ENCODE data around the gene N4BP3.

Gene N4BP3

DNA sequence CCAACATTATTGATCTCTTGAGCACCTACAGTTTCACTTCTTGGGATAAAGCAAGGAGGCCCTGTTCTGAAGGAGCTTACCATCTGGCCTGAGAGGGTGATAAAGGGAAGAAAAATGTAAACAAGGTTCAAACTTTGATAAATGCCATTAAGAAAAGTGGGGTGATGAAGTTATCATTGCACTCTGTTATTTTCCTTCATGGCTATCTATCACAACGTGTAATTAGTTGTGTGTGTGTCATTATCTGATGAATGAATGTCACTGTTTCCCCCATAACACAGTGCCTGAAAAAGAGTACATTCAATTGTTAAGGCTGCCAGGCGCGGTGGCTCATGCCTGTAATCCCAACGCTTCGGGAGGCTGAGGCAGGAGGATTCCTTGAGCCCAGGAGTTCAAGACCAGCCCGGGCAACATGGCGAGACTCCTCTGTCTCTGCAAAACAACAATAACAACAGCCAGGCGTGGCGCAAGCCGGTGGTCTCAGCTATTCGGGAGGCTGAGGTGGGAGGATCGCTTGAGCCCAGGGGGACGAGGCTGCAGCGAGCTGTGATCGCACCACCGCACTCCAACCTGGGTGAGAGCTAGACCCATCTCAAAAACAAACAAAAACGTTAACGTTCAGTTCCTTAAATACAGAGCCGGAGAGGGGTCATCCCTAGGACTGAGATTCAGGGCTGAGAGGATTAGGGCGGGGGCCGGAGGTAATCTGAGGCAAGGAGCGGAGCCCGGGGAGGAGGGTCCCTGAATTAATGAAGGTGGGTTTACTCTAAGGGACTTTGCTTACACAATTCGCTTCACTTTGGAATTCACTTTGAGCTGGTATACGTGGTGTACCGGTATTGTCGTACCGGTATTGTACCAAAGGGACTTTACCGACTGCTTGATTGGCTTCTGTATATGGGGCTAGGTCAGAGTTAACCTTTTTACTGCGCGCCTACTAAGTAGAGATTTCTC, 39.4 kb downstream of the N4BP3 start:
- DNase-seq: no peak

DNA sequence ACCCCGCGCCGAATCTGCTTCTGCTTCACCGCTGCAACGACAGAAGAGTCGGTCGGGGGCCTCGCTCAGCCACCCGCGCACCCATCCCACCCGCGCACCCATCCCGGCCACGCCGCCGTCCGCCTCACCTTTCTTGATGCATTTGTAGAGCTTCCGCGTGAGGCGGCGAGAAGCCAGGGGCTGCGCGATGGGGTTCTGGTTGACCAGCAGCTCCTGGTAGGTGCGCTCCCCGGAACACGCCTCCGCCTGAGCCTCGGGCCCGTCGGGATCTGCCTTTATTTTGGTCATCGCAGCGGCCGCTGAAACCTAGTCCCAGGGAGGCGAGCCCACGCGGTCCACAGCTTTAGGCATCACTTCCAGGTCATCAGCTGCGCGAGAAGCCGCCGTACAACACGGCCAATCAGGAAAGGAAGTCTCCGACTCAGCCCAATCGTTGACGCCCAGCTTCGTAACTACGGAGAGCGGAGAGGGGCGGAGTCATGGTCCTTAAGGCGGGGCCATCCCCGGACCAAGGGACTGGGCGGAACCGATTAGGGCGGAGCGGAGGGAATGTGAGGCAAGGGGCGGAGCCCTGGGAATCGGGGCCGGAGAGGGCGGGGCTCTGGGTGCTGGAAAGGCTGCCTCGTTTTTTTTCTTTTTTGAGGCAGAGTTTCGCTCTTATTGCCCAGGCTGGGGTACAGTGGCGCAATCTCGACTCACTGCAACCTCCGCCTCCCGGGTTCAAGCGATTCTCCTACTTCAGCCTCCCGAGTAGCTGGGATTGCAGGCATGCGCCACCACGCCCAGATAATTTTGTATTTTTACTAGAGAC, 40.4 kb downstream of the N4BP3 start, which contains the start of gene NHP2:
NHP2 (minus strand) TSS at position 356 of the 811 bp plus-strand sequence; CDS start at position 288, 68 bp downstream.
- DNase-seq: peak; percentile 95

DNA sequence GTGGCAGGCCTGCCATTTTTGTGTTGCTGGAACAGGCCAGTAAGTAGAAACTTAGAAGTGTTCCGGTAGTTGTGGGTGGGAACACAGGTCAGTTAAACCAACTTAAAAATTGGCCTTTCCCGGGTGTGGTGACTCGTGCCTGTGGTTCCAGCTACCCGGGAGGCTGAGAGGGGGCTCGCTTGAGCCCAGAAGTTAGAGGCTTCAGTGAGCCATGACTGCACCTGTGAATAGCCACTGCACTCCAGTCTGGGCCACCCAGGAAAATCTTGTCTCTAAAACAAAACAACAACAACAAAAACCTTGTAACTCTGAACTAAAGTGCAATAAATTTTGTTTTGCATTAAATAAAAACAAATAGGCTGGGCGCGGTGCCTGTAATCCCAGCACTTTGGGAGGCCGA, 41.7 kb downstream of the N4BP3 start:
- no peak for DNase-seq

DNA sequence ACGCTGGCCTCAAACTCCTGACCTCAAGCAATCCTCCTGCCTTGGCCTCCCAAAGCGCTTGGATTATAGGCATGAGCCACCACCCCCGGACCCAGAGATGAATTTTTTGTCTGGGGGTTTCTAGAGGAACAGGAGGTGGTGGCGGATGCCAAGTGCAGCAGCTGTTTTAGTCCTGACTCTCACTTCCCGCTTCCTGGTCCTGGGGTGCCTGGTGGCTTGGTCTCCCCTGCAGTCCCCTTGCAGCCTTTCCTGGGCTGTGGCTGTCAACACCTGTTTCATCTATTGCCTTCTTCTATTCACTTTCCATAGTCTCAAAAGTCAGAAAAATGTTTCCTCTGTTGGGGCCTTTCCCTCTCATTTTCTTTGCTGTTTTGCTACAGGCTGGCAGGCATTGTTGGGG, 46.8 kb downstream of the N4BP3 start:
- DNase-seq: no peak

DNA sequence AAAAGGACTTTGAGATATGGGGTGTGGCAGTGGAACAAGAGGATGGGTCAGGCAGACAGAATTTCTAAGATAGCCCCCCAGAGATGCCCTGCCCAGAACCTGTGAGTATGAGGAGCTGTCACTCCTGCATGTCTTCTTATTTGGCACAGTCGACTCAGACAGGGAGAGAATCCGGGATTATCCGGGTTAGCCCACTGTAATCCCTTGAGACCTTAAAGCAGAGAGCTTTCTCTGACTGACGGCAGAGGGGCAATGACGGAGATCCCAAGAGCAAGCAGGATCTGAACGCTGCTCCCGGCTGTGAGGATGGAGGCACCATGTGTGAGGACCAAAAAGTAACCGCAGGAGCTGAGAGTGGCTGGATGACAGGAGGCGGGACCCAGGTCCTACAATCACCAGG, 49.1 kb downstream of the N4BP3 start:
- DNase-seq: no peak

DNA sequence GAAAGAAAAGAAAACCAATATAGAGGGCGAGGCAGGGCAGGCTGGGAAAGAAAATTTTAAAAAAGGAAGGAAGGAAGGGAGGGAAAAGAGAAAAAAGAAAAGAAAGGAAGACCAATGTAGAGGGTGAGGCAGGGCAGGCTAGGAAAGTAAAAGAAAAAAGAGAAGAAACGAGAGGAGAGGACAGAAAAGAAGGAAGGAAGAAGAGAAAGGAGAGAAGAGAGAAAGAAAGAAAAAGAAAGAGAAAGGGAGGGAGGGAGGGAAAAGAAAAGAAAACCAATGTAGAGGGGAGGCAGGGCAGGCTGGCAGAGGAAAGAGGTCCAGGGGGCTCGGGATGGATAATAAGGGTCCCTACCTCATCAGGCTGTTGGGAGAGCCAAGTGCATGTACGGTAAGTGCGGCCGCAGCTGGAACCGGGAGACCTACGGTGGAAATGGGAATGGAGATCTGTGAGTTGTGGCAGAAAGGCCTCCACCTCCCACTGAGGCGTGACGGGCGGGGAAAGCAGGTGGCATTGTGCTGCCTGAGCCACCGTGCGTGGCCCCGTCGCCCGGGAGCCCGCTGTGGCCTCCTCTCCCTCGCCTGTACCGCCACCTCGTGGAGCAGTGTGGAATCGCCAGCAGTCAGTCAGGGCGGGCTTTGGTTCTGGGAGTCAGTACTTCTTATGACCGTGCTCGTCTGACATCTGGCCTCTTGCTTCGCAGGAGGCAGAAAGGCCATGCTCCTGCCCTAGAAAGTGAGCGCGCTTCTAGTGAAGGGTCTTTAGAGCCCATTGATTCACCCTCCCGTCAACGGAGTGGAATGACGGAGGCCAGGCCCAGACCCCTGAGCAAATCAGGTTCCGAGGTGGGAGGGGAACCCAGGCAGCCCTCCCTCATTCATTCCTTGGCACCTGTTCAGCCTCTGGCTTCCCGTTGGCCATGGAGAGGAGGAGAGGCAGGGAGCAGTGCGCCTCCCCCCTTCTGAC, 50.7 kb downstream of the N4BP3 start:
- peak; percentile 80 for DNase-seq

DNA sequence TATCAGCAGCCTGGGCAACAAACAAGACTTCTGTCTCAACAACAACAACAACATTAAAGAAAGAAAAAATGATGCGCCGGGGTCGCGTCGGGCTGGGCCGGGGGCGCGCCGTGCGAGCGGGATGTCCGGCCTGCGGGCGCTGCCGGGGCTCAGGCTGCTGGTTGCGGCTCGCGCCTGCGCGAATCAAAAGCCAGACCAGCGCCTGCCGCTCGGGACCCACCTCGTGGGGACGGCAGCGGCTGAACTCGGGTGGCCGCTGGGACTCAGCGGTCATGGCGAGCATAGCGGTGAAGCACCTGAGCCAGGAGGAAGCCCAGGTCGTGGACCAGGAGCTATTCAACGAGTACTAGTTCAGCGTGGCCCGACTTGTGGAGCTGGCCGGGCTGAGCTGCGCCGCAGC, 52.2 kb downstream of the N4BP3 start:
- DNase-seq: no peak

DNA sequence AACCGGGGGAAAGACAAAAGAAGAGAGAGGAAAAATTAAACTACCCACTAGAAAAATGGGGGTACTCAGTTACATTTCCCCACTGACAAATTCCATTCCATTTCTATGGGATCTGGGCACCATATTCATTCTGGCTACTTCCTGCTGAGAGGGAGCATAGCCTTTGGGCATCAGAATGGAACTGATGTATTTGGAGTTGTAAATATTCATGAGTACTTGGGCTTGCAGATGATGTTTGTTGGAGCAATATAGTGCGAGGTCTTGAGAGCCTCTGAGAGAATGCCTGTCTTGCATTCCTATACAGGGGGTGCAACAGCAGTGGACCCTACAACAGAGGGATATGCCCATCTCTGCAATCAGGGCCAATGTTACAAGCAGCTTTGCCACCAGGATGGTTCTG, 57.1 kb downstream of the N4BP3 start:
- no peak for DNase-seq

DNA sequence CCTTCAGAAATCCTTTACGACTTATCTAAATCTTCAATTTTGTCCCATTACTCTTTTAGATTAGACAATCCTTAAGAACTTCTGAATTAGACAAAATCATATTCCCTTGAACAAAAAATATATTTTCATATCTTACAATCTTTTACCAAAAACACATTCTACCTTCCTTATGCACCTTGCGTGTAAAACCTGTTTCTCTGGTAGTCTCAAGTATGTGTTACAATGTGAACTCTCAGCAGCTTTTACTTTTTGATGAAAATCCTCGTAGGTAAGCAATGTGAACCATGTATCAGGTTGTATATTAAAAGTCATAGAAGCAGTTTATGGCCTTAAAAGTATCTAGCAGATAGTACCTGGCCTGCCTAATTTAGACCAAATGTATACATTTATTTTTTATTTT, 61.1 kb downstream of the N4BP3 start:
- DNase-seq: no peak

Data from NCI-H1694 treated with DMSO at 0.1 percent for 48 hours (cell line).